ENCODE measurements around the gene SFXN2. TPM values are rescaled to one million over a fixed set of nuclear protein-coding genes. Genes with fewer than 3 reads are reported as not detected.

Gene SFXN2
- total RNA-seq, 1 experiment from 2014 or later = 5.4 TPM

DNA sequence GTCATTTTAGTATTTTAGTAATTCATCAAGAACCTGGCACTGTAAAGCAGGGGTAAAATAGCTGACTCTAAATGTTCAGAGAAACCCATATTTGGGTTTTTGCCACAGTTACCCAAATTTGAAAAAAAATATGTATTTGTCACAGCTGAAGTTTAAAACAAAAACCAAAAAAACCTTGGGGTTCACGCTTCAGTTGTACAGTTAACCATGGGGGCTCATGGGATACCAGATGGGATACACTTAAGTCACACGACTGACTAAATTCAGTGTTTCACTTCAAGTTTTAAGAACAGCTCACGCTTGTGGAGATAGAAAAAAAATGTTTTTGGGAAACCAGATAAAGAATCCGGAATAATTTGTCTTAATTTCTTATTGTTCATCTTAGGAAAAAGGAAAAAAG is 2.3 kb upstream of the SFXN2 start:
- Histone ChIP-seq H3K27me3 (ENCODE audit: insufficient read depth, low read depth) (no peaks in the 10 kb centered on the region), H3K9me2 (ENCODE audit: insufficient read depth) (no peaks in the 10 kb centered on the region), H3K4me1 (replicated peaks; ENCODE audit: insufficient read depth) (peaks cover 5% of the 10 kb centered on the region; the same call in 1 of the 2 replicates), H3F3A (ENCODE audit: insufficient read depth, low read depth) (peaks cover 9% of the 10 kb centered on the region; the same call in 1 of the 2 replicates), H4K20me1 (ENCODE audit: insufficient read depth) (no peaks in the 10 kb centered on the region), H3K4me2 (no peak overlapping the region), H2AFZ (no peak overlapping the region), H3K4me3 (no peak overlapping the region), H3K27ac (no peak overlapping the region), H3K9me3 (ENCODE audit: insufficient read depth, low read depth) (no peaks in the 10 kb centered on the region), H3K79me2 (ENCODE audit: low read depth) (no peaks in the 10 kb centered on the region), H3K36me3 (ENCODE audit: low read depth) (no peaks in the 10 kb centered on the region)
- no peak for DNase-seq
- no peak for TF ChIP-seq EZH2 (IDR thresholded peaks at IDR 0.05; ENCODE audit: low read depth)
- TF ChIP-seq, protein P1, sequence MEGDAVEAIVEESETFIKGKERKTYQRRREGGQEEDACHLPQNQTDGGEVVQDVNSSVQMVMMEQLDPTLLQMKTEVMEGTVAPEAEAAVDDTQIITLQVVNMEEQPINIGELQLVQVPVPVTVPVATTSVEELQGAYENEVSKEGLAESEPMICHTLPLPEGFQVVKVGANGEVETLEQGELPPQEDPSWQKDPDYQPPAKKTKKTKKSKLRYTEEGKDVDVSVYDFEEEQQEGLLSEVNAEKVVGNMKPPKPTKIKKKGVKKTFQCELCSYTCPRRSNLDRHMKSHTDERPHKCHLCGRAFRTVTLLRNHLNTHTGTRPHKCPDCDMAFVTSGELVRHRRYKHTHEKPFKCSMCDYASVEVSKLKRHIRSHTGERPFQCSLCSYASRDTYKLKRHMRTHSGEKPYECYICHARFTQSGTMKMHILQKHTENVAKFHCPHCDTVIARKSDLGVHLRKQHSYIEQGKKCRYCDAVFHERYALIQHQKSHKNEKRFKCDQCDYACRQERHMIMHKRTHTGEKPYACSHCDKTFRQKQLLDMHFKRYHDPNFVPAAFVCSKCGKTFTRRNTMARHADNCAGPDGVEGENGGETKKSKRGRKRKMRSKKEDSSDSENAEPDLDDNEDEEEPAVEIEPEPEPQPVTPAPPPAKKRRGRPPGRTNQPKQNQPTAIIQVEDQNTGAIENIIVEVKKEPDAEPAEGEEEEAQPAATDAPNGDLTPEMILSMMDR (conservative IDR thresholded peaks at IDR 0.05) = no peak
- CTCF ChIA-PET = interaction anchor here (0.6 kb wide), 1 partner anchor 527 kb away, joined by 5 read pairs; no protein-coding TSS in a partner anchor
- POLR2A ChIA-PET (ENCODE audit: unreplicated experiment) = no interaction called here
- no TSS peak for BruUV-seq (replicated peaks)
- intact Hi-C loops (cut with micrococcal nuclease; ENCODE audit: unreplicated experiment) = loop anchor here (5.0 to 10.0 kb wide), 2 partner anchors 65 to 523 kb away; no protein-coding TSS in a partner anchor

DNA sequence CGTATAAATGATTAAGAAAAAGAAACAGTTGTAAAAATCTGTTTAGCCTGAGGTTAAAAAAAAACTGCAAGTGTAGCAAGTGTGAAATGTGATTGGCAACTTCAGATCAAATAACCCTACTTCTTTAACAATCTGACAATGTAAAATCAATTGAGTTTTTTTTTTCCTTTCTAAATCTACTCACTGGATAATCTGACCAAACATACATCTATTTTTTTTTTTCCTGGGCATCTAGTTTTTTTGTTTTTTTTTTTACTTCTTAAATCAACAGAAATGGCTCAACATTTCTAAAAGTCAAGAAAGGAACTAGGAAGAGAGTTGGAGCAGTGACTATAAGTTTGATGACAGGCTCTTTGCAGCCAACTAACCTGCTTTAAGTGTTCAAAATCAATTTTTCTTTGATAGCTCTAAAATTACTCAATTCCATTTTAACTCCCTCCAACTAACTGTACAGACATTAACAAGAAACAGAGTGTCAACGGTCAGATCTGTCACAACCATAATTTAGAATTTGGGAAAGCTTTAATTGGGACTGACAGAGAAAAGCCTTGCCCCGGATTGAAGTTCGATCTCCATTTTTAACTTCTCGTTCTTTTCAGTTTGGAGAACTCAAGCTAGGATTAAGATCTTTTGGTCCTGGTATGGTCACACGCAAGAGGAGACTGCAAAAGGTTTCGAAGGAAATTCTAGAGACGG is 1.4 kb upstream of the SFXN2 start:
- CTCF ChIA-PET = no interaction called here
- Histone ChIP-seq H2AFZ (peak overlapping the region; percentile 98), H3K36me3 (ENCODE audit: low read depth) (no peaks in the 10 kb centered on the region), H3F3A (ENCODE audit: insufficient read depth, low read depth) (peaks cover 9% of the 10 kb centered on the region; the same call in 1 of the 2 replicates), H3K9me3 (ENCODE audit: insufficient read depth, low read depth) (no peaks in the 10 kb centered on the region), H3K9me2 (ENCODE audit: insufficient read depth) (no peaks in the 10 kb centered on the region), H3K4me3 (peak overlapping the region; percentile 86), H3K27ac (no peak overlapping the region), H3K27me3 (ENCODE audit: insufficient read depth, low read depth) (no peaks in the 10 kb centered on the region), H3K4me2 (peak overlapping the region; percentile 98), H4K20me1 (ENCODE audit: insufficient read depth) (no peaks in the 10 kb centered on the region), H3K4me1 (replicated peaks; ENCODE audit: insufficient read depth) (peaks cover 5% of the 10 kb centered on the region; the same call in 1 of the 2 replicates), H3K79me2 (ENCODE audit: low read depth) (no peaks in the 10 kb centered on the region)
- no TSS peak for BruUV-seq (replicated peaks)
- POLR2A ChIA-PET (ENCODE audit: unreplicated experiment) = interaction anchor here (0.6 to 0.7 kb wide), 2 partner anchors 317 to 612 kb away, joined by 4 to 6 read pairs; partner anchors contain the start of gene NFKB2
- intact Hi-C loops (cut with micrococcal nuclease; ENCODE audit: unreplicated experiment) = loop anchor here (5.0 to 10.0 kb wide), 2 partner anchors 66 to 522 kb away; no protein-coding TSS in a partner anchor
- DNase-seq = no peak
- TF ChIP-seq EZH2 (IDR thresholded peaks at IDR 0.05; ENCODE audit: low read depth) = no peak
- TF ChIP-seq, protein P1 (conservative IDR thresholded peaks at IDR 0.05) = no peak

DNA sequence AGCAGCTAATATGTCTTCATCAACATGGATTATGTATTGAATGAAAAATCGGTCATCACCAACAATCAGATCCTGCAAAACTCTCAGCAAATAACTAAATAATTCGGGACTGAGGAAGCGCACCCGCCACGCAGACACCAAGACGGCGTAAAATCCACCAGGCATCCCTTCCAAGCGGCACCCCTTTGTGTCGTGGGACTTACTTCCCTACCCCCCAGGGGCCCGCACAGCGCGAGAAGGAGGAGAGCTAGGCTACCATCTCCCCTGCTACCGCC is 960 bp upstream of the SFXN2 start:
- Histone ChIP-seq H3K79me2 (ENCODE audit: low read depth) (no peaks in the 10 kb centered on the region), H4K20me1 (ENCODE audit: insufficient read depth) (no peaks in the 10 kb centered on the region), H3K9me3 (ENCODE audit: insufficient read depth, low read depth) (no peaks in the 10 kb centered on the region), H3K4me1 (replicated peaks; ENCODE audit: insufficient read depth) (peaks cover 5% of the 10 kb centered on the region; the same call in 1 of the 2 replicates), H2AFZ (peak overlapping the region; percentile 98), H3K27me3 (ENCODE audit: insufficient read depth, low read depth) (no peaks in the 10 kb centered on the region), H3F3A (ENCODE audit: insufficient read depth, low read depth) (peaks cover 9% of the 10 kb centered on the region; the same call in 1 of the 2 replicates), H3K36me3 (ENCODE audit: low read depth) (no peaks in the 10 kb centered on the region), H3K4me3 (peak overlapping the region; percentile 86), H3K27ac (no peak overlapping the region), H3K9me2 (ENCODE audit: insufficient read depth) (no peaks in the 10 kb centered on the region), H3K4me2 (peak overlapping the region; percentile 98)
- no peak for DNase-seq
- CTCF ChIA-PET = no interaction called here
- intact Hi-C loops (cut with micrococcal nuclease; ENCODE audit: unreplicated experiment) = loop anchor here (5.0 to 10.0 kb wide), 2 partner anchors 66 to 521 kb away; no protein-coding TSS in a partner anchor
- TF ChIP-seq, protein P1 (conservative IDR thresholded peaks at IDR 0.05) = no peak
- no peak for TF ChIP-seq EZH2 (IDR thresholded peaks at IDR 0.05; ENCODE audit: low read depth)
- TSS peak; percentile 45 for BruUV-seq (replicated peaks)
- POLR2A ChIA-PET (ENCODE audit: unreplicated experiment) = interaction anchor here (0.5 to 0.7 kb wide), 2 partner anchors 37 to 318 kb away, joined by 6 to 27 read pairs; partner anchors contain the start of gene NFKB2

All from PC-9 (cell line).